HCT116 (cell line): ENCODE data around the gene CSK. TPM values are rescaled to one million over a fixed set of nuclear protein-coding genes. Genes with fewer than 3 reads are reported as not detected.

Experiments used
- ATAC-seq: fragments of 200-7000 bp; cut with Tn5 transposase; 2 replicates; pipeline ENCODE4 v1.9.1; 2020; ENCODE audit warnings: mild to moderate bottlenecking, moderate library complexity
- BruUV-seq: library from RNA; stranded (reverse); fragments of 400-500 nt; replicated peaks from 2 replicates; lab custom pipeline; 2021; lab: Mats Ljungman, UMichigan
- CTCF ChIA-PET: fragments of 300-600 bp; sonication (Branson Sonifier 250); formaldehyde crosslinking; loops from one replicate; lab custom pipeline; 2021; ENCODE audit warnings: antibody characterized with exemption; lab: Charles Lee
- POLR2A ChIA-PET: fragments of 300-600, 350-600 bp; sonication (Branson Sonifier 250); formaldehyde crosslinking; loops from one replicate; lab custom pipeline; 2021; ENCODE audit warnings: antibody characterized with exemption; lab: Charles Lee
- RAD21 ChIA-PET, 2 experiments: fragments of 300-600 bp; sonication (Branson Sonifier 250); formaldehyde crosslinking; loops; one replicate each; lab custom pipeline; 2023; ENCODE audit warnings: low total read pairs in 2 of 2; ENCODE audit not compliant: uncharacterized antibody in 2 of 2, unreplicated experiment in 2 of 2, low non-redundant PET in 1 of 2; lab: Charles Lee
- DNase-seq: peaks from one replicate; pipeline ENCODE4 v3.0.0-alpha.2; 2010; ENCODE audit warnings: low read depth, low spot score
- H2AFZ ChIP-seq: fragments of 200-600 bp; shearing (Covaris generic), sonication (generic); 2 replicates; pipeline ENCODE4 v1.6.1; 2017; ENCODE audit warnings: low read depth, mixed run types, mixed read lengths, antibody characterized with exemption, low read length; ENCODE audit not compliant: poor library complexity, severe bottlenecking
- H3K27ac ChIP-seq: 2 replicates; pipeline ENCODE4 v1.5.1; 2012; ENCODE audit warnings: low read depth, low read length
- H3K27me3 ChIP-seq: fragments of 200-600 bp; sonication (generic); 2 replicates; pipeline ENCODE4 v1.6.1; 2016; ENCODE audit warnings: mixed run types, low read length, mixed read lengths; ENCODE audit not compliant: insufficient read depth
- H3K36me3 ChIP-seq, 2 experiments: fragments of 200-500 bp in 1 of 2; fragments of 200-600 bp in 1 of 2; sonication (Bioruptor generic) in 1 of 2; sonication (generic) in 1 of 2; 2 replicates each; pipeline versions ENCODE4 v1.5.1 to v1.6.1; 2014 to 2016; ENCODE audit warnings: low read length in 2 of 2, inconsistent platforms in 1 of 2, mixed read lengths in 1 of 2, mixed run types in 1 of 2; ENCODE audit not compliant: insufficient read depth in 2 of 2, control insufficient read depth in 1 of 2
- H3K4me1 ChIP-seq, 2 experiments: fragments of 200-600 bp in 1 of 2; sonication (generic) in 1 of 2; 2 replicates each; pipeline versions ENCODE4 v1.5.1 to v1.6.1; 2012 to 2017; ENCODE audit warnings: low read length in 2 of 2, inconsistent platforms in 1 of 2, mild to moderate bottlenecking in 1 of 2, mixed read lengths in 1 of 2, mixed run types in 1 of 2, moderate library complexity in 1 of 2; ENCODE audit not compliant: insufficient read depth in 2 of 2, control insufficient read depth in 1 of 2
- H3K4me2 ChIP-seq: fragments of 200-600 bp; sonication (generic); 2 replicates; pipeline ENCODE4 v1.6.1; 2017; ENCODE audit warnings: mixed run types, low read length, mixed read lengths
- H3K4me3 ChIP-seq, 2 experiments: fragments of 200-600 bp in 1 of 2; sonication (generic) in 1 of 2; replicated peaks in 1 of 2; 2 replicates each; pipeline ENCODE4 v1.5.1; 2011 to 2016; ENCODE audit warnings: low read length in 2 of 2, control low read depth in 1 of 2, low read depth in 1 of 2, mild to moderate bottlenecking in 1 of 2, mixed read lengths in 1 of 2, mixed run types in 1 of 2
- H3K79me2 ChIP-seq: fragments of 200-600 bp; sonication (generic); 2 replicates; pipeline ENCODE4 v1.6.1; 2017; ENCODE audit warnings: mild to moderate bottlenecking, mixed run types, low read length, moderate library complexity, mixed read lengths; ENCODE audit not compliant: insufficient read depth
- H3K9ac ChIP-seq: fragments of 200-600 bp; sonication (generic); 2 replicates; pipeline ENCODE4 v1.6.1; 2016; ENCODE audit warnings: low read length, mixed read lengths
- H3K9me2 ChIP-seq: fragments of 200-600 bp; sonication (generic), shearing (Covaris generic); 2 replicates; pipeline ENCODE4 v1.6.1; 2017; ENCODE audit warnings: mixed run types, mild to moderate bottlenecking, moderate library complexity; ENCODE audit not compliant: insufficient read depth
- H3K9me3 ChIP-seq, 2 experiments: fragments of 200-500 bp in 1 of 2; fragments of 200-600 bp in 1 of 2; sonication (Bioruptor generic) in 1 of 2; sonication (generic) in 1 of 2; 2 replicates each; pipeline ENCODE4 v1.6.1; 2014 to 2017; ENCODE audit warnings: low read length in 2 of 2, mixed read lengths in 2 of 2, inconsistent platforms in 1 of 2, low read depth in 1 of 2, mild to moderate bottlenecking in 1 of 2, mixed run types in 1 of 2, moderate library complexity in 1 of 2; ENCODE audit not compliant: control insufficient read depth in 1 of 2, insufficient read depth in 1 of 2
- H4K20me1 ChIP-seq: fragments of 200-600 bp; sonication (generic), shearing (Covaris generic); 2 replicates; pipeline ENCODE4 v1.6.1; 2017; ENCODE audit warnings: mixed run types, mild to moderate bottlenecking, moderate library complexity; ENCODE audit not compliant: insufficient read depth
- CBX3 ChIP-seq: IDR thresholded peaks from 2 replicates; pipeline ENCODE4 v1.6.1; 2012; ENCODE audit warnings: low read depth
- CTCF ChIP-seq, 3 experiments: fragments of 200-600 bp in 1 of 3; sonication (generic) in 1 of 3; IDR thresholded peaks in 2 of 3; conservative IDR thresholded peaks in 1 of 3; 2 replicates each; pipeline ENCODE4 v1.5.1; 2012 to 2017; ENCODE audit warnings: low read depth in 2 of 3, low read length in 2 of 3, antibody characterized with exemption in 1 of 3, borderline replicate concordance in 1 of 3, control low read depth in 1 of 3, mild to moderate bottlenecking in 1 of 3, mixed read lengths in 1 of 3, mixed run types in 1 of 3, moderate library complexity in 1 of 3; ENCODE audit not compliant: insufficient read depth in 1 of 3
- ELF1 ChIP-seq: IDR thresholded peaks from 2 replicates; pipeline ENCODE4 v1.6.1; 2012; ENCODE audit warnings: low read depth, borderline replicate concordance
- EZH2 ChIP-seq: fragments of 200-600 bp; sonication (generic); IDR thresholded peaks from 2 replicates; pipeline ENCODE4 v1.6.1; 2017; ENCODE audit warnings: antibody characterized with exemption, mixed run types
- FOSL1 ChIP-seq: IDR thresholded peaks from 2 replicates; pipeline ENCODE4 v1.6.1; 2012; ENCODE audit warnings: low read depth
- JUND ChIP-seq: IDR thresholded peaks from 2 replicates; pipeline ENCODE4 v1.6.1; 2012
- POLR2A ChIP-seq: IDR thresholded peaks from 2 replicates; pipeline ENCODE4 v1.7.0; 2011; ENCODE audit warnings: borderline replicate concordance; ENCODE audit not compliant: insufficient read depth, insufficient read length; ENCODE audit errors: extremely low read depth
- POLR2AphosphoS5 ChIP-seq: IDR thresholded peaks from 2 replicates; pipeline ENCODE4 v1.6.1; 2011; ENCODE audit warnings: mild to moderate bottlenecking, low read depth, low read length, moderate library complexity
- RAD21 ChIP-seq: IDR thresholded peaks from 2 replicates; pipeline ENCODE4 v1.6.1; 2012; ENCODE audit warnings: low read depth, mild to moderate bottlenecking
- REST ChIP-seq: IDR thresholded peaks from 2 replicates; pipeline ENCODE4 v1.6.1; 2012; ENCODE audit warnings: low read depth
- SRF ChIP-seq: IDR thresholded peaks from 2 replicates; pipeline ENCODE4 v1.6.1; 2012; ENCODE audit warnings: low read depth
- YY1 ChIP-seq: IDR thresholded peaks from 2 replicates; pipeline ENCODE4 v1.6.1; 2011; ENCODE audit warnings: low read length, low read depth, moderate library complexity, mild to moderate bottlenecking; ENCODE audit not compliant: insufficient replicate concordance; ENCODE audit errors: extremely low read depth
- ZBTB33 ChIP-seq: IDR thresholded peaks from 2 replicates; pipeline ENCODE4 v1.6.1; 2011; ENCODE audit warnings: mild to moderate bottlenecking, low read length, moderate library complexity; ENCODE audit not compliant: insufficient replicate concordance; ENCODE audit errors: extremely low read depth
- intact Hi-C: fragments of 100-400 bp; cut with micrococcal nuclease; formaldehyde crosslinking; loops from 2 replicates; pipeline ENCODE4 v1.10.0; 2022
- total RNA-seq: library from RNA; stranded (reverse); gene quantifications from one replicate; pipeline ENCODE4 v1.2.1, GENCODE V29; 2021; ENCODE audit not compliant: unreplicated experiment

CSK gene
- total RNA-seq, 1 experiment from 2014 or later: 72.2 TPM

- no peaks in the 10 kb centered on the region for H3K79me2 ChIP-seq
- no peaks in the 10 kb centered on the region for H3K9me3 ChIP-seq
- peaks cover 3 to 17% of the 10 kb centered on the region in 2 experiments; a peak in 3 of 4 replicates for H3K4me1 ChIP-seq
- H3K36me3 ChIP-seq: peaks cover 13 to 31% of the 10 kb centered on the region in 2 experiments
- ATAC-seq (no peak), DNase-seq (no peak)
- no peaks in the 10 kb centered on the region for H3K27me3 ChIP-seq
- no peak for TF ChIP-seq FOSL1
- TF ChIP-seq ELF1: no peak
- no peak for TF ChIP-seq SRF
- TF ChIP-seq POLR2AphosphoS5: no peak
- TF ChIP-seq CTCF (IDR thresholded peaks at IDR 0.05 in 2 of 3, conservative IDR thresholded peaks at IDR 0.05 in 1 of 3; ENCODE audit: borderline replicate concordance in 1 of 3, insufficient read depth in 1 of 3, low read depth in 2 of 3, low read length in 2 of 3): no peak
- no peak for TF ChIP-seq YY1
- TF ChIP-seq POLR2A: no peak
- TF ChIP-seq CBX3: no peak
- TF ChIP-seq REST: no peak
- no peak for TF ChIP-seq EZH2
- TF ChIP-seq ZBTB33: no peak
- no peak for TF ChIP-seq RAD21
- no peak for TF ChIP-seq JUND
- TF ChIP-seq, all 23 proteins: peak for 0
- Histone ChIP-seq H3K4me3 (no peak overlapping the region), H3K9me2 (no peaks in the 10 kb centered on the region), H4K20me1 (no peaks in the 10 kb centered on the region), H3K4me2 (no peak overlapping the region), H3K9ac (no peak overlapping the region), H2AFZ (no peak overlapping the region), H3K27ac (no peak overlapping the region)
- RAD21 ChIA-PET: no interaction called here
- TSS peak; percentile 50 for BruUV-seq
- intact Hi-C loops: no loop called here
- CTCF ChIA-PET: no interaction called here
- POLR2A ChIA-PET: no interaction called here
These were observed 20.4 kb downstream of the CSK start for GRCh38 chr15:74802290-74802689.
